Testis (tissue), 3 donors: ENCODE results near the gene MAOB. TPM values are rescaled to one million over a fixed set of nuclear protein-coding genes. Genes with fewer than 3 reads are reported as not detected.

Source experiments
- DNase-seq: peaks from one replicate; pipeline ENCODE4 v3.0.0-alpha.2; 2019
- H3K27ac ChIP-seq, 2 donors: fragments of 200-600 bp; sonication (generic); one replicate each; pipeline ENCODE4 v1.5.1; 2019
- H3K27me3 ChIP-seq: fragments of 200-600 bp; sonication (generic); one replicate; pipeline ENCODE4 v1.5.1; 2019
- H3K36me3 ChIP-seq: fragments of 200-600 bp; sonication (generic); one replicate; pipeline ENCODE4 v1.5.1; 2017; ENCODE audit warnings: low read depth; ENCODE audit errors: missing control alignments
- H3K4me1 ChIP-seq: fragments of 200-600 bp; sonication (generic); one replicate; pipeline ENCODE4 v1.5.1; 2019
- H3K4me3 ChIP-seq, 2 donors: fragments of 200-600 bp; sonication (generic); one replicate each; pipeline ENCODE4 v1.5.1; 2017 to 2019
- H3K9me3 ChIP-seq: fragments of 200-600 bp; sonication (generic); one replicate; pipeline ENCODE4 v1.5.1; 2017
- POLR2A ChIP-seq: fragments of 450-650 bp; IDR thresholded peaks from one replicate; pipeline ENCODE4 v1.6.1; 2017; ENCODE audit warnings: antibody characterized with exemption, mild to moderate bottlenecking, moderate library complexity
- WGBS, 2 donors: methylation state at CpG; one replicate each; pipeline ENCODE4 v1.1.5; 2018; 5-methylcytosine and 5-hydroxymethylcytosine counted together
- intact Hi-C: fragments of 100-400 bp; cut with DNase I; formaldehyde crosslinking; loops from one replicate; pipeline ENCODE4 v1.15.1; 2023; ENCODE audit warnings: low total_unique reads
- polyA plus RNA-seq: library from polyadenylated mRNA; stranded (reverse); fragments of 350-450 nt; fragmentation: Illumina TruSeq; extraction: RNeasy Lipid Tissue Mini Kit (QIAGEN cat#74804); gene quantifications from one replicate; pipeline ENCODE4 v1.2.3, GENCODE V29; 2014; ENCODE audit warnings: low read depth, low replicate concordance; ENCODE audit not compliant: insufficient read depth
- total RNA-seq, 2 donors: library from RNA; depleted of rRNA; stranded (reverse); fragments of >200 nt; gene quantifications; one replicate each; pipeline ENCODE4 v1.2.3, GENCODE V29; 2016
- TF ChIP-seq, protein P1 (sequence below), 3 experiments: fragments of 450-650 bp in 2 of 3; fragments of 200-600 bp in 1 of 3; sonication (generic) in 1 of 3; IDR thresholded peaks; one replicate each; pipeline ENCODE4 v1.5.1; 2016 to 2019; ENCODE audit warnings: antibody characterized with exemption in 3 of 3, mild to moderate bottlenecking in 2 of 3, moderate library complexity in 1 of 3

The MAOB gene
- total and polyA plus RNA-seq, 3 donors from 2014 or later = 9.2 to 32.8 (median 12.8) TPM

GRCh38 chrX:43809463-43809862 is 72.8 kb downstream of the MAOB start:
- no peaks in the 10 kb centered on the region for H3K27me3 ChIP-seq
- intact Hi-C loops = no loop called here
- H3K36me3 ChIP-seq = no peaks in the 10 kb centered on the region
- no peaks in the 10 kb centered on the region for H3K9me3 ChIP-seq
- DNase-seq = no peak
- no peak overlapping the region for H3K4me3 ChIP-seq
- TF ChIP-seq POLR2A = no peak
- TF ChIP-seq, protein P1, sequence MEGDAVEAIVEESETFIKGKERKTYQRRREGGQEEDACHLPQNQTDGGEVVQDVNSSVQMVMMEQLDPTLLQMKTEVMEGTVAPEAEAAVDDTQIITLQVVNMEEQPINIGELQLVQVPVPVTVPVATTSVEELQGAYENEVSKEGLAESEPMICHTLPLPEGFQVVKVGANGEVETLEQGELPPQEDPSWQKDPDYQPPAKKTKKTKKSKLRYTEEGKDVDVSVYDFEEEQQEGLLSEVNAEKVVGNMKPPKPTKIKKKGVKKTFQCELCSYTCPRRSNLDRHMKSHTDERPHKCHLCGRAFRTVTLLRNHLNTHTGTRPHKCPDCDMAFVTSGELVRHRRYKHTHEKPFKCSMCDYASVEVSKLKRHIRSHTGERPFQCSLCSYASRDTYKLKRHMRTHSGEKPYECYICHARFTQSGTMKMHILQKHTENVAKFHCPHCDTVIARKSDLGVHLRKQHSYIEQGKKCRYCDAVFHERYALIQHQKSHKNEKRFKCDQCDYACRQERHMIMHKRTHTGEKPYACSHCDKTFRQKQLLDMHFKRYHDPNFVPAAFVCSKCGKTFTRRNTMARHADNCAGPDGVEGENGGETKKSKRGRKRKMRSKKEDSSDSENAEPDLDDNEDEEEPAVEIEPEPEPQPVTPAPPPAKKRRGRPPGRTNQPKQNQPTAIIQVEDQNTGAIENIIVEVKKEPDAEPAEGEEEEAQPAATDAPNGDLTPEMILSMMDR (IDR thresholded peaks at IDR 0.05) = no peak
- H3K4me1 ChIP-seq = no peaks in the 10 kb centered on the region
- peak overlapping the region in 1 of 2 donors; percentile 30 for H3K27ac ChIP-seq

DNA sequence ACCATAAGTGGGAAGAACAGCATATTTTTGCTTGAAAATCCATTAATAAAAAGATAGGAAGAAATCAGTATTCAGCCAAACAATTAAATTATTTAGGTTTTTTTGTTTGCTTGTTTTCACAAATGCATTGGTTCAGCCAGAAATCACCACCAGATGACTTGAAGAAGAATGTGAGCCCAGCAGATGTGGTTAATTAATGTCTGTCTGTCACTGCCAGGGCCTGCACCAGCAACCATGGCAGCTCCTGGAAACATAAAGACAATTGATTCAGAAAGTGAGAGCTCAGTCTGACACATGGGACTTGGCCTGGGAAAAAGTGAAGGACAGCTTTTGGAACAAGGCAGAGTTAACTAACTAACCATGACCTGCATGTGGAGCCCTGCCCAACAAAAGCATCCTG is 74.0 kb downstream of the MAOB start:
- intact Hi-C loops = no loop called here

GRCh38 chrX:43805579-43805978 is 76.7 kb downstream of the MAOB start:
- Histone ChIP-seq H3K27ac (no peak overlapping the region), H3K9me3 (no peaks in the 10 kb centered on the region), H3K4me1 (no peaks in the 10 kb centered on the region), H3K36me3 (no peaks in the 10 kb centered on the region), H3K4me3 (no peak overlapping the region), H3K27me3 (no peaks in the 10 kb centered on the region)
- intact Hi-C loops = no loop called here
- TF ChIP-seq POLR2A = no peak
- TF ChIP-seq, protein P1 (IDR thresholded peaks at IDR 0.05) = no peak
- WGBS, 2 donors = 47 to 66% methylated on average over 2 of the region's 2 CpGs
- no peak for DNase-seq

More for the DNA sequence above, 74.0 kb downstream of the MAOB start:
- no peaks in the 10 kb centered on the region for H3K27me3 ChIP-seq
- H3K36me3 ChIP-seq = no peaks in the 10 kb centered on the region
- DNase-seq = no peak
- no peaks in the 10 kb centered on the region for H3K4me1 ChIP-seq
- no peak overlapping the region for H3K4me3 ChIP-seq
- H3K27ac ChIP-seq = no peak overlapping the region
- TF ChIP-seq POLR2A = no peak
- TF ChIP-seq, protein P1 (IDR thresholded peaks at IDR 0.05) = no peak
- no peaks in the 10 kb centered on the region for H3K9me3 ChIP-seq

GRCh38 chrX:43804021-43804420 is 78.2 kb downstream of the MAOB start:
- no peak overlapping the region for H3K4me3 ChIP-seq
- no peak for DNase-seq
- H3K36me3 ChIP-seq = no peaks in the 10 kb centered on the region
- 82 to 85% methylated on average over 5 of the region's 5 CpGs for WGBS, 2 donors
- H3K27ac ChIP-seq = no peak overlapping the region
- no peaks in the 10 kb centered on the region for H3K4me1 ChIP-seq
- no peaks in the 10 kb centered on the region for H3K27me3 ChIP-seq
- no peaks in the 10 kb centered on the region for H3K9me3 ChIP-seq
- intact Hi-C loops = no loop called here
- no peak for TF ChIP-seq POLR2A
- TF ChIP-seq, protein P1 (IDR thresholded peaks at IDR 0.05) = no peak

DNA sequence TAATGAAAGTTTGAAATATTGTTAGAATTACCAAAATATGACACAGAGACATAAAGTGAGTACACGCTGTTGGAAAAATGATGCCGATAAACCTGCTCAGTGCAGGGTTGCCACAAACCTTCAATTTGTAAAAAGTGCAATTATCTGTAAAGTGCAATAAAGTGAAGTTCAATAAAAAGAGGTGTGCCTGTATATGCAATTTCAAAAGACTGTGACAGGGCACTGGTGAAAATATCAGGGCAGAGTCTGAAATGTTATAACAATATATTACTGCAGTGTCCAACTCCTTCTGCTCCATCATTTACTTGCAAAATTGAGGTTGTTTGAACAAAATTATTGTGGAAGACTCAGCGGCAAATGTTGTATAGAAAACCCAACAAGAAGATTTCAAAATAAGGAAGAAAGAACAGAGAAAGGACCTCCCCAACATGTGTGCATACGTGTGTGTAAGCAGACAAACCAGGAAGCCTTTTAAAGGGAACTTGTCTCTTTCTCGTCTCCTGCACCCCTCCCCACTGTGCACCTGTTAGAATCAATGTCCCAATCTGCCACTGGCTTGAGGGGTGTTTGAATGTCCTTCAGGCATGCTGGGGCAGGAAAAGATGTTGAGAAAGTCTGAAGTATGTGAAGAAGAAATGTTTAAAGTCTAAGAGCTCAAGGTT is 96.2 kb downstream of the MAOB start:
- Histone ChIP-seq H3K4me1 (no peaks in the 10 kb centered on the region), H3K9me3 (no peaks in the 10 kb centered on the region), H3K27me3 (no peaks in the 10 kb centered on the region), H3K36me3 (no peaks in the 10 kb centered on the region), H3K27ac (no peak overlapping the region), H3K4me3 (no peak overlapping the region)
- TF ChIP-seq POLR2A = no peak
- TF ChIP-seq, protein P1 (IDR thresholded peaks at IDR 0.05) = no peak
- intact Hi-C loops = no loop called here
- WGBS, 2 donors = 93 to 96% methylated on average over 5 of the region's 5 CpGs
- no peak for DNase-seq
